GM21381 (cell line): ENCODE measurements around the gene SPOP.
"Not testable (repeated sequence)": the region's sequence is repeated elsewhere in the genome, so short reads cannot be mapped to it uniquely, and the experiment has no call there.

Source experiments
- ATAC-seq: cut with Tn5 transposase; IDR thresholded peaks from one replicate; pipeline ENCODE4 v1.9.1; 2021; ENCODE audit warnings: mild to moderate bottlenecking, moderate library complexity; ENCODE audit not compliant: unreplicated experiment

The SPOP gene

DNA sequence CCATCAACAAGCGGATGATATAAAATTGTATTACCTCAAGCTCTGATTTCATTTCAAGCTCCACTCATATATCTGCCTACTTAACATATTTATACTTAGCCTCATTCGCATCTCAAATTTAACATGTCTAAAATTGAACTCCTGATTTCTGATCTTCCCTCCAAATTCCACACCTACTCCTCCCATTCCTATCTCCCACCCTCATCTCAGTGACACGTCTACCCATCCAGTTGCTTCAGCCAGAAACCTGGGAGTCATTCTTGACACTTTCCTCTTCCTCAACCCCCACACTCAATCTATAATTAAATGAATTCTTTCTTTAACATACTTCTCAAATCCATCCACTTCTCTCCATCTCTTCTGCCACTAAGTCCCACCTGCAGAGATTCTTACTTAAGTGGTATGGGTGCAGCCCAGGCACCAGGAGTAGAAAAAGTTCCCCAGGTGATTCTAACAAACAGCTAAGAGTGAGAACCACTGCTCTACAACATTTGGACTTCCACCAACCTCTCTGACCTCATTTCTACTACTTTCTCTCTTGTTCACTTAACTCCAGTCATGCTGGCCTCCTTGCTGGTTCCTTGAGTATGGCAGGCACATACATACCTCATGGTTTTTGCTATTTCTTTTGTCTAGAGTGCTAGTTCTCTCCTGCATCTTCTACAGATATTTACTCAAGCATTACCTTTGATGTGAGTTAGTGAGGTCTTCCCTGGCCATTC lies 18.1 kb downstream of the SPOP start:
- no peak for ATAC-seq

DNA sequence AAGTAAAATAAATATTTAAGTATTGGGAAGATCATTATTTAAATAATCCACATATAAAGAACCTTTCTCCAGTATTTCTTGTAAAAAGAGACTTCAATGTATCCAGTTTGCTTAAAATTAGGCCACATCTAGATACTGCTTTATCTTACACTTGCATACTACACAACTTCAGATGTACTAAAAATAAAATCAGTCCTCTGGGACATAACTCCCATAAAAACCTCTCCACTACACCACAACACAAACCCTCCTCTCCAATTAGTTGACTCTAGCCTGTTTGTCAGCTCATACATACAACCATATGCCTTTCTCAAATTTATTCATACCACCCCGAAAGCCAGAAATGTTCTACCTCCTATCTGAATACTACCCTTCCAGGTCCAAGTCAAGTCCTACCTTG lies 21.6 kb downstream of the SPOP start:
- ATAC-seq: no peak

DNA sequence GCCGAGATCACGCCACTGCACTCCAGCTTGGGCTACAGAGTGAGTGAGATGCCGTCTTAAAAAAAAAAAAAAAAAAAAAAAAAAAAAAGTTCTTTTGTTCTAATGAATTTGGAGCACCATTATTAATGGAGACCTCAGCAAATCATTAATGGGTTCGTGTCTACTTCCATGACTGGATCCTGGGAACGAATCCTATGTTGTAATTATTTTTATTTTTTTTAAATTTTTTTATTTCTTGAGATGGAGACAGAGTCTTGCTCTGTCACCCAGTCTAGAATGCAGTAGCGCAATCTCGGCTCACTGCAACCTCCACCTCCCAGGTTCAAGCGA lies 30.7 kb downstream of the SPOP start:
- no peak for ATAC-seq

DNA sequence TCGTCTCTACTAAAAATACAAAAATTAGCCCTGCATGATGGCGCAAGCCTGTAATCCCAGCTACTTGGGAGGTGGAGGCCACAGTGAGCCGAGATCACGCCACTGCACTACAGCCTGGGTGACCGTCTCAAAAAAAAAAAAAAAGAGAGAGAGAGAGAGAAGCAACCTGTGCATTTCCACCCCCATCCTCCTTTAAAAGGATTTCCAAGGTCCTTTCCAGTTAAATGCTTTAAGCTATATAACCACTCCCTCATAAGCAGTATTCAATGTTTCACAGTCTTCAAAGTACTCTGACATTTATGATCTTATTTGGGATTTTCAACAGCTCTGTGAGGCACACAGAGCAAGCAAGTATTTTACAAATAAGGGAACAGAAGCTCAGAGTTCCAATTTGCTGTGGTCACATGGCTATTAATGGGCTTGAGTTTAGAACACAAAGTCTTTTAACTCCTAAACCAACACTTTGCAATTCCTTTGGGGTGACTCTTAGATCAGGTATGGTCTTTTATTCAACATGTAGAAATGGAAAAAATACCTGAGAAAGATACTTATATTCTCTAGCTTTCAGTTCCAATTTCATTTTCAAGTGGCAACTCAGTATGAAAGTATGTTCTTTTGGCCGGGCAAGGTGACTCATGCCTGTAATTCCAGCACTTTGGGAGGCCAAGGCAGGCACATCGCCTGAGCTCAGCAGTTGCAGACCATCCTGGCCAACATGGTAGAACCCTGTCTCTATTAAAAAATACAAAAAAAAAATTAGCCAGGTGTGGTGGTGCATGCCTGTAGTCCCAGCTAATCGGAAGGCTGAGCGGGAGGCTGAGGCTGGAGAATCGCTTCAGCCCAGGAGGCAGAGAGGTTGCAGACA lies 31.3 kb downstream of the SPOP start:
- peak; percentile 81 for ATAC-seq

DNA sequence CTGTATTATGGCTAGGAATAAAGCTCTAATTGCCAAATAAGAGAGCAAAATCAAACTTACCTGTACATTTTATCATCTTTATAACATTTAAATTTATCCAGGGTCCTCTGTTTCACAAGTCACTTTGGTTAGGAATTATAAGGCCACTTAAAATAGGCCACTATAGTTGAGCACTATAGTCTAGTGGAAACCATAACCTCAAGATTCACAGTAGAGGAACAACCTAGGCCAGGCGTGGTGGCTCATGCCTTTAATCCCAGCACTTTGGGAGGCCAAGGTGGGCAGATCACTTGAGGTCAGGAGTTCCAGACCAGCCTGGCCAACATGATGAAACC lies 31.9 kb downstream of the SPOP start:
- not testable (repeated sequence) for ATAC-seq

DNA sequence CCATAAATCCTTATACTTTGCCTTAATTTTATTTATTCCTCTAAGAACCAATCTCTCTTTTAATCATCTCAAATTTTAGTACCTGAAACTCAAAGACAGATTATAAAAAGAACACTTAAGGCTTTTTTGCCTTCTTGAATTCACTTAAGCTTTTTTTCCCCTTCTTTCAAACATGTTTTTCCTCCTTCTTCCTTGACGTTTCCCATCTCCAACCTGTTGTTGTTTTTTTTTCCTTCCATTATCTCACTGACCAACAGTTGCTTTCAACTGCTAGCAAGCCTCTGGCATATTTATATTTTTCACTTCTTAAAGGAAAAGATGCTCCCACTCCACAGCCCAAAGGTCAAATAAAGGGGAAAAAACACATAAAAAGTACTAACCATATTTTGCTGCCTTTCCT lies 32.2 kb downstream of the SPOP start:
- ATAC-seq: no peak

DNA sequence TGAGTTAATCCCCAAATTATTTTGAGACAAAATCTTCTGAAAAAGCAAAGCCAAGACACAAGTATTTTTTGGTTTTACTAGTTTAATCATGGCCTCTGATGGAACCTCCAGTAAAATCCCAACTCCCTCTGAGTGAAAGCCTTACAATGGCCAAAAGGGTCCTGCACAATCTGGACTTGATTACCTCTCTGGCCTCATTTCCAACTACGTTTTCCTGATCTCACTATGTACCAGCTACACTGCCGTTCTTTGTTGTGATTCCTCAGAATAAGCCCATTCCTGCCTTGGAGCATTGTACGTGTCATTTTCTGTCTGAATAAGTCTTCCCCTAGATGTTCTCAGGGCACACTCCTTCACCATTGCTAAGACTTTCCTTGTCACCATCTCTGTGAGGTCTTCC lies 37.3 kb downstream of the SPOP start:
- no peak for ATAC-seq

DNA sequence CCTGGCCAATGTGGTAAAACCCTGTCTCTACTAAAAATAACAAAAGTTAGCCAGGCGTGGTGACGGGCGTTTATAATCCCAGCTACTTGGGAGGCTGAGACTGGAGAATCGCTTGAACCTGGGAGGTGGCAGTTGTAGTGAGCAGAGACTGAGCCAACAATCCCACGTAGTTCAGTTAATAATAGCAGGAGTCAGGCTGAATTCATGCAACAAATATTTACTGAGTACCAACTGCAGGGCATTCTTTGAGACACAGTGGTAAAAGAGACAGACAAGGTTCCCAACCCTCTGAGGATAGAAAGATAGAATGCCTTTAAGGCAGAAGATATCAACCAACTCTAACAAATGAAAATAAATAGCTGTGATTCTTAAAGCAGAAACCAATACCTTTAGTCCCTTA lies 39.1 kb downstream of the SPOP start:
- no peak for ATAC-seq

DNA sequence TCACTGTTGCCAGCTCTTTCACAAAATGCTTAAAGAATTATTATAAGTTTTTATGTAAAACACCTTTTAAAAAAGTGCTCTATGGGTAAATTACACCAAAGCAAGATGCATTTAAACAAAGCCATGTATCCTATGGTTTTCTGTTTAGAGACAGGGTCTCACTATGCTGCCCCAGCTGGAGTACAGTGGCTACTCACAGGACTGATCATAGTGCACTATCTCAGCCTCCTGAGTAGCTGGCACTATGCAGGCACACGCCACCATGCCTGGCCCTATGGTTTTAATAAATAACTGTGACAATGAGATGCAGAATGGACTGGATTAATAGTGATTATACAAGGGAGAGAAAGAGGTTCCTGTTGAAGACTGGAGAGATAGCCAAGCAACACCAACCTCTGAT lies 40.2 kb downstream of the SPOP start:
- no peak for ATAC-seq

DNA sequence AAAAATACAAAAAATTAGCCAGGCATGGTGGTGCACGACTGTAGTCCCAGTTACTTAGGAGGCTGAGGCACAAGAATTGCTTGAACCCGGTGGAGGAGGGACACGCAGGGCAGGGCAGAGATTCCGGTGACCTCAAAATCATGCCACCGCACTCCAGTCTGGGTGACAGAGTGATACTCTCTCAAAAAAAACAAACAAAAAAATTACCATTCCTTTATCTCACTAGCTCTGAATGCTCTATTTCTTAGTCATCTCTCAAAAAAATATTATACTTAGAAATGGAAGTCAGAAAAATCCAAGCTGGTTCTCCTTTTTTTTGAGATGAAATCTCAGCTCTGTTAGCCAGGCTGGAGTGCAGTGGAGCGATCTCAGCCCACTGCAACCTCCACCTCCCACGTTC lies 40.8 kb downstream of the SPOP start:
- ATAC-seq: no peak

DNA sequence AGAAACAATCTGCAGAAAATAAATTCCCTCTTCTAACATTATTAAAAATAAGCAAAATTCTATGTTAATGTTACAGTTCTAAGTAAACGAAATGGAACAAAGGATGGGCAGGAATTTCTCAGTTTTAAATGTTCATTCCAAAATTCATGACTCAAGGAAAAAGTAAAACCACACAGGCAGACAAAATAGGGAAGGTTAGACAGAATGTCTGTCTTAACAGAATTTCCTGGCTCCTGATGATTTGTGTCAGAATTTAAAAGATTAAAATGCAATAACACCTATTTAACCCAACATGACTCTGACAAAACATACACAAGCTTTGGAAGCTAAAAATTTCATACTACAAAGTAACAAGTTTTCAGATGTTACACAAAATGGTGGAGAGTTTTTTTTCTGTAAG lies 42.8 kb downstream of the SPOP start:
- ATAC-seq: no peak

DNA sequence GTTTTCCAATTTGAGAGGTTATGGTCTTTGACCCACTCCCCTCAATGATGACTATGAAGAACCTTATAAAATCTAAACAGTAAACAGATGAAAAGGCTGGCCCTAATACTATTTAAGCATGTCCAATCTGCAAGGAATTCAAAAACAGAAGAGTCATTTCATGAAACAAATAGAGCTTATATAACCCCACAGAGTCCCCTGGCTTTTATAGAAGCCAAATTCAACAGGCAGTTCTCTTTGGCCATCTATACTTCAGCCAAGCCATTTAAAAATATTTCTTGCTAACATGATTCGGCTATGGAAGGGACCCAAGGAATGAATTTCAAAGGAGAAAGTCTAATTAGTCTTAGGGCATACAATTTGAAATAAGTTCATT lies 43.4 kb downstream of the SPOP start:
- ATAC-seq: no peak

DNA sequence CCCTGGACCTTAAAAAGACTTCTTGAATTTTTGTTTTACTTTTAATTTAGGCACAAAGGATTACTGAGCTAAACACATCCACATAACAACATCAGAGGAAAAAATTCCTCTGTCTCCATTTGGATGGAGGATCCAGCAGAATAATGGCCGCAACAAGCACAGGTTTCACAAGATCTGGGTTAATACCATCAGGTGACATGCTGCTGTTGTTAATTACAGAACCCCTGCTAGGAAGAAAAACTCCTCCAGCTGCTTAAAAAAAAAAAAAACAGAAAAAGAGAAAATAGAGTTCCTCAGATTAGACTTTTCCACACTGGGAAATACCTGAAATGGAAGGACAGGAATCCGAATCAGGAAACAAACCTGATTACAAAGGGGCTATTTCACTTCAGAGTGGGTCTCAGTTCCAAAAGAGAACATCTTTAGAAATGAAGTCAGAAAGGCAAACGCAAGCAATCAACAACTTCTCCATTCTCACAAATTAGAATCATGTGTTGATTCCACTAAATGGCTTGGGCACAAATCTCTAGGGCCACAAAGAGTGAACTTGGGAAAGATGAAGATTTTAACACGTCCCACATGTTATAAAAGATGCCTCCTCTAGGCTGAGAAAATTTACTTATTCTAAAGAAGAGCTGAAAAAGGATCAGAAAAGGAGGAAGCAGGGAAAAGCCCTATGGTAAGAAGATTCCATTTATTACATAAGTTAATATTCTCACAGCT lies 44.0 kb downstream of the SPOP start:
- no peak for ATAC-seq

DNA sequence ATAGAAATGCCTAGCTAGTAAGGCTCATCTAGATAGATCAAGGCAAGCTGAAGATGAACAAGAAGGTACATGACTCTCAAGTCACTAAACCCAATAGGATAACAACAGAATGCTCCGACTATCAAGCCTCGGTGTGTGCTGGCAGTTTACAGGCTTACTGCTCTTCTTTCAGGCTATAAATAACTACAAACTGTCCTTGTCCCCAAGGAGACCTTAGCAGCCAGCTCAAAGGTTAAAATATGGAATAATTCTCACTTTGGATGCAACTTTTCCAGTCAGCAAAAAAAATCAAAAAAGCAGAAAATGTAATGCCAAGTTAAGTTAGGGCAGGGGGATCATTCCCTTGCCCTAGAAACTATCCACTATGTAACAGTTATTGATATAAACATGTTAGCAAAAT lies 44.6 kb downstream of the SPOP start:
- ATAC-seq: no peak

DNA sequence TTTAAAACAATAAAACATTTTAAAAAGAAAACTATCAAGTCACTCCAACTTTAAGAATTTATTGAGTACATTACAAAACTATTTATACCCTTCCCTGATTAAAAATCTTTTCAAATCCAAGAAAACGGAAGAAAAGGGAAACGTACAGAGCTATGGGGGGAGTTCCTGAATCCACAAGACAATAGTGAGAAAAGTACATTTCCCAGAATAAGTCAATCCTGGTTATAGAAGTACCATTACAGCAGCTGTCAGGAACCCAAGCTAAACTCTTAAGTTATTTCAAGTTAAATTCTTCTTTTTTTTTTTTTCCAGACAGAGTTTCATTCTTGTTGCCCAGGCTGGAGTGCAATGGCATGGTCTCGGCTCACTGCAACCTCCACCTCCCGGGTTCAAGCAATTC lies 45.7 kb downstream of the SPOP start:
- no peak for ATAC-seq

DNA sequence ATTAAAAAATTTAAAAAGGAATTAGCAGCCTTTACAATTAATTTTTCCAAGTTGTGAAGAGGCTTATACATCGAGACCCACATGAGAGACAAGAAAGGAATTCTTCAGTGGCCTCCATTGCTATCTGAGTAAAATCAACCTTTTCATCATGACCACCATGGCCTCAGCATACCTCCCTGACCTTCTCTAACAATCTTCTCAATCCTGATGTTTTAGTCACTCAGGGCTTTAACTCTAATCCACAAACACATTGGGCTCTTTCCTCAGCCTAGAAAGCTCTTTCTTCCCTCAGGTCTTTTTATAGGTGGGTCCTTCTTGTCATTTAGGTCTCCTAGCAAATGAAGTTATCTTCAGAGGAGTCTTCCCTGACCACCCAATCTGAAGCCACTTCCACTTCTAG lies 46.4 kb downstream of the SPOP start:
- no peak for ATAC-seq

DNA sequence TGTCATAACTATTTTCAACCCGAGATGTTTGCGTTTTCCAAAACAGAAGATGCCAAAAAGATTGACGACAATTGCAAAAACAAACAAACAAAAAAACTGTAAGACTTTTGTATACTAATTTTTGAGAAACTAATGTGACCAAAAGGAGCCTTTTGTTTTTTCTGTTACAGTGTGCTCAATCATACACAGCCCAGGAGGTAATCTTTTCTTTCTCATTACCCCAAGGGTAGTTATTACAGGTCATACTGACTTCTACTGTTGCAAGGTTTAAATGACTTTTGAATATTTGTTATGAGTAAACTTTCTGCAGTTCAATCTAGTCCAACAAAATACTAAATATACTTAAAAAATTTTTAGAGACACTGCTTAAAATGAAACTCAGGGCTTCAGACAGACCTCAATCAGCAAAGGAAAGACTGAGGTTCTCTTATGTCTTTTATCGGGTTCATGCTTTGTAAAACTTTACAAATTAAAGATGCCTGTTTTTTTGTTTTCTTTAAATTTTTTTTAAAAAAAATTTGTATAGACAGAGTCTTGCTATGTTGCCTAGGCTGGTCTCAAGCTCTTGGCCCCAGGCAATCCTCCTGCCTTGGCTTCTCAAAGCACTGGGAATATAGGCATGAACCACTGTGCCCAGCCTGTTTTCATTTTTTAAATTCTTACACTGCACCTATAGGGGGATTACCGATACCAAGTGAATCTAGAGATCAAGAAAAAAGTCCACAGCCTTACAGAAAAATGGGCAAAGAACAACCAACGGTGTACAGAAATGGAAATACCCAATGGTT lies 47.6 kb downstream of the SPOP start:
- no peak for ATAC-seq

DNA sequence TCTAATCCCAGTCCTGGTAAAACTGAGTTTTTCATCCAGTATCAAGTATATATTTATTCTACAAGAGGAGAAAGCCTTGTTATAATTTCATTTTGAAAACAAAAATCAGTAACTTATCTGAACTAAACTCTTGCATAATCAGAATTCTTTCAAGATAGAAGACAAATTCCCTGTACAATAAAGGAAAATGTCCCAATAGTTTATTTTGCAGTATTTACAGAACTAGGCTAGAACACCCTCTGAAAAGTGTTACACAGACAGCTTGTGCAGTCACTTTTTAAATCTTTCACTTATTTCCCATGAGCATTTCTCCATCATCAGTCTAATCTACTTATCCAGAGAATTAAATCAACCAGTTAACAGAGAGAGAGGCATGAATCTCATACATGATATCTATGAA lies 48.5 kb downstream of the SPOP start:
- ATAC-seq: no peak

DNA sequence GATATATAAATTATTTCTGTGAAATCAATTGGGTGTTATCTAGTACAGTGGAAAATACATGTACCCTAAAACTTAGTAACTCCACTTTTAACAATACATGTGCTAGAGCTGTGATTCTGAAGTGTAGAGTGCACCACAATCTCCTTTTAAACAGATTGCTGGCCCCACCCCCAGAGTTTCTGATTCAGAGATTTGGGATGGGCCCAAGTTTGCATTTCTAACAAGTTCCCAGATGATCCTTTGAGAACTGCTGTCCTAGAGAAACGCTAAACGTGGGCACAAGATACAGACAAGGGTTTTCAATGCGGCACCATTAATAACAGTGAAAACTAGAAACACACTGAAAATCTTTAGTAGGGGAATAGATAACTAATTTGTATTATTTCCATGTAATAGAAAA lies 53.0 kb downstream of the SPOP start:
- no peak for ATAC-seq

DNA sequence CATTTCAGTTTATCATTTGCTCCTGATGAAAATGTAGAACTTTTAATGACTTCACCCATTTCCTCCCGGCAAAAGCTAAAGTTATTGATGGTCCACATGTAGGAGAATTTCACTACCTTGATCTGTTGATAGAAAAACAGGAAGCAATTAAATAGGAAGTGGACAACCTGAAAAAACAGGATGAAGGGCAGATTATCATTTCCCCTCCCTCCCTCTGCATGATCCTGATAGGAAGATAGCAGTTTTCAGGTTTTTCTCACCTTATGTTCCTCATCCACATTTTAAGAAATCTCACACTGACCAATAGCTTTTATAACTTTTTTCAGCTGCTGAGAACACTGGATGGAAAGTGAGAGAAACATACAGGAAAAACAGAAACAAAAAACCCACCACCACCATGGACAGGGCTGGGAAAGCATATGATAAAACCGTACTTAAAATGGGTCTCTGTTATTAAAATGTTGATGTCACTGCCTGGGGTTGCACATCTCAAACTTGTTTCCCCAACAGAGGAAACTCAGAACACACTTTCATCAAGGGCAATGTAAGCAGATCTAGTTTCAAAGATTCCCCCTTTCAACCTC lies 55.9 kb downstream of the SPOP start:
- no peak for ATAC-seq

DNA sequence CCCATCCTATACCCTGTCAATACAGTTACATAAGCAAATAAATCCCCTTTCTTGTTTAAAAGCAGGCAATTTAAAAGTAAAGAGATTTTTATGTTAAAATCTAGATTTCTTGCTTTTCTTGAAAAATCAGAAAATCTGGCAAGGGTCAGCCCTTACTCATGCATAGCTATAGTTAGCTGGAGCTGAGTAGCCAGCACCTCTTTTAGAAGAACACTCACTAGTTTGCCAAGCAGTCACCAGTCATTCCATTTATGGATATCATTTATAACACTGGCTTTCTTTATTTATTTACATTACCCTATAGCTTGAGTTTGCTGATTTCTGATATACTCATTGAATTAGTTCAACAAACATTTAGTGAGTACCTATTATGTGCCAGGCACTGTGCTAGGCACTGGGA lies 56.5 kb downstream of the SPOP start:
- no peak for ATAC-seq
